GM21367 (cell line): Measurements from ENCODE around the gene PTPRK.

Experiments
- ATAC-seq: cut with Tn5 transposase; IDR thresholded peaks from one replicate; pipeline ENCODE4 v1.9.1; 2021; ENCODE audit not compliant: unreplicated experiment

PTPRK gene

DNA sequence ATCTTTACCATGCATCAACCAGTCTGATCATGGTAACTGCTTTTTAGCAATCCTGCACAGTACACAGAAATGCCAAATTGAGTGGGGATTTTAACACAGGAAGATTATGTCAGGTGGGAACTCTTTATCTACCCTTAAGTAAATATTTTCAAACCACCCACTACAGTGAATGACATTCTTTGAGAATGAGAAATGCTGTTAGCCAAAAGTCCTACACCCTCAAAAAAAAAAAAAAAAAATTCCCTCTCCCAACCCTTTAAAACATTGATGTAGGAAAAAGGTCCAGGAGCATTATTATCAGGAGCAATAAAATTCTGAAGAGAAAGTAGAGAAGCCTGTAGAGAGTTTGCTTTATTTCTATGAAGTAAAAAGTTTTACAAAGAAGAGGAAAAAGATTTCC, 312.3 kb downstream of the PTPRK start:
- no peak for ATAC-seq

DNA sequence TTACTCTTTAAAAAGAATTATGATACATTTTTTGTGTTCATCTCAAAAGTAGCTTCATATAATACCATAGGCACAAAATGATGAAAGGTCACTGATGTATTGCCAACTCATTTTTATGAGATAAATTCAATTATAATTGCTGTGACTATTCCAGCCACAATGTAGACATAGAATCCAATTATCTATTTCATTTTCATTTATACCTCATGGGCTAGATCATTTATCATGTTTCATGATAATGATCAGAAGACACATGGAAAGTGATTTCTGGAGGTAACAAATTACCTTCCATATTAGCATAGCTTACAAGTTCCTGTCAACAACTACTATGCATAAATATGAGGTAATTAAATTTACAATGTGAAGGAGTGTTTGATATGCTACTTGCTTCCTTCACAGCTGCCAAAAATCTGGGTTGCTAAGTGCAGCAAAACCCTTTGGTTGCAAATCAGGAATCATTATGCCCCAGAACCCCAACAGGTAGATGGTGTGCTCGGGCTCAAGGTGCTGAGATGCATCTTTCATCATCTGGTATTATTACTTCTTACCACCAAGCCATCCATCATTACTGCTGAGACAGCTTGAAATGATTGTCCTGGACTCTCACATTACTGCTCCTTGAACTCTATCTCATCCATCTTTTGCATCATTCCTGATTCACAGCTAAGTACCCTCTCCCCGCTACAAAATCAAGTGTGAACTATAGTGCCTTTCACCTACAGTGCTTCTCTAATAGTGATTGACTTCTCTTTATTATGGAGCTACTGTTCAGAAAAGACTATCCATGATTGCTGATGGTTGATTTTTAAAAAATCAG, 313.6 kb downstream of the PTPRK start:
- no peak for ATAC-seq

- ATAC-seq: no peak
These were observed 315.8 kb downstream of the PTPRK start for GRCh38 chr6:128204616-128205015.

GRCh38 chr6:128202169-128202765, 318.1 kb downstream of the PTPRK start:
- no peak for ATAC-seq

DNA sequence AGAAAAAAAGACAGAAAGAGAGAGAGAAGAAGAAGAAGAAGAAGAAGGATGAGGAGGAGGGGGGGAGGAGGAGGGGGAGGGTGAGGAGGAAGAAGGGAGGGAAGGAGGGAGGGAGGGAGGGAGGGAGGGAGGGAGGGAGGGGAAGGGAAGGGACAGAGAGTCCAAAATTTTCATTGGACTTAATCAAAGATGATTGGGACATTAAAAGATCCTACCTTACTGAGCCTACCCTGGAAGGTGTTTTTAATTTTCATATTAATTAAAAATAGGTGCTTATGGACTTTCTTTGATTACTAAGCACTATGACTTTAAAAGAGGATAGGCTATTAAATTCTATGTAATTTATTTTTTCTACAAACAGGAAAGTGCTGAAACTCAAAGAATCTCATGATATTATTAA, 319.6 kb downstream of the PTPRK start:
- ATAC-seq: no peak

GRCh38 chr6:128199461-128199860, 320.9 kb downstream of the PTPRK start:
- no peak for ATAC-seq

- no peak for ATAC-seq
These were observed 327.4 kb downstream of the PTPRK start for GRCh38 chr6:128192972-128193371.

DNA sequence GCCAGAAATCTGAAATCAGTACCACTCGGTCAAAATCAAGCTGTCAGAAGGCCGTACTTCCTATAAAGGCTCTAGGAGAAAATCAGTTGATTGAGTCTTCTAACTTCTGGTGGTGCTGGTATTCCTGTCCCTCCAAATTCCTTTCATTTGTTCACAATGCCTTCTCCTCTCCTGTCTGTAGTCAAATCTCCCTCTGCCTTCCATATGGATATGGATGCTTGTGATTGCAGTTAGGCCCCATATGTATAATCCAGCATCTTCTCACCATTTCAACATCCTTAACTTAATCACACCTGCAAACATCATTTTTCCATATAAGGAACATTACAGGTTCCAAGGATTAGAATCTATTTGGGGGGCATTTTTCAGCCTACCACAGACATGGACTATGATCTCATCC, 331.7 kb downstream of the PTPRK start:
- no peak for ATAC-seq

DNA sequence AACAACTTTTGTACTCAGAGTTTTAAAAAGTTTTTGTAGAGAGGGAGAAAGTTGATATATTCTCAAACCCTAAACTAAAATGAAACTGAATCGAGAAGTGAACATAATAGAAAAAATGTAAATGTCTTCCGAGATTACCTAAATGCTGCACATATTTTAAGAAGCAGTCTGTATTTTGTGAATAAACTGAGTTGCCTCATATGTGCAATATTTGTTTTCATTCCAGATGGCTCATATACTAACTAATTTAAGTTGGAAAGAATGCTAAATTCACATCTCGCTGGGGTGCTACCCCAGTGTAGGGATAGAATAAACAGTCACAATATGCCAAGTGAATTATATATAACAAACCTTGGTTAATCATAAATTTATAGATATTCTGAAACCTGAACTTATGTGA, 333.7 kb downstream of the PTPRK start:
- ATAC-seq: no peak

DNA sequence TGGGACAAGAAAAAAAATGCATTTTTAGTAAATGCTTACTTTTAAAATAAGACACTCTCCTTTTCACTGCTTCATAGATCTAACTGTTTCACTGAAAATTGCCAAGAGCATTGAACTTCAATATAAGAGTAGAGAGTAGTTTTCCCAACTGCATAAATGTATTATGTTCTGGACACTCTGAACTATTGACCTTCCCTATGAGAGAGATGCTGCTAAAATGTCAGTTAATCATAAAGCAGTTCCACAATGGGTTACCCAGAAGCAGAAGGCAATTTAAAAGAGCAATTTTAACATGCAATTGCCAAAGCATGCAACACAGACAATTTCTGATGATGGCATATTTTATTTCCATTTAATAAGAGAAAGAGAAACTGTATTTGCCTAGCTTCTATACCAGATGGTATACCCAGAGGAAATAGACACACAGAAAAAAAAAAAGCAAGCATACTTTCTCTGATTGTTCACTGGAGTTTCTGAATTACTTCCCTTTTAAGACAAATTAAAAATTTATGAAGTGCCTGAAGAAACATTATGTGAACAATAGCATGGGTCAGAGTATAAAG, 340.4 kb downstream of the PTPRK start:
- no peak for ATAC-seq

- ATAC-seq: no peak
These were observed 345.7 kb downstream of the PTPRK start for GRCh38 chr6:128174724-128175123.

DNA sequence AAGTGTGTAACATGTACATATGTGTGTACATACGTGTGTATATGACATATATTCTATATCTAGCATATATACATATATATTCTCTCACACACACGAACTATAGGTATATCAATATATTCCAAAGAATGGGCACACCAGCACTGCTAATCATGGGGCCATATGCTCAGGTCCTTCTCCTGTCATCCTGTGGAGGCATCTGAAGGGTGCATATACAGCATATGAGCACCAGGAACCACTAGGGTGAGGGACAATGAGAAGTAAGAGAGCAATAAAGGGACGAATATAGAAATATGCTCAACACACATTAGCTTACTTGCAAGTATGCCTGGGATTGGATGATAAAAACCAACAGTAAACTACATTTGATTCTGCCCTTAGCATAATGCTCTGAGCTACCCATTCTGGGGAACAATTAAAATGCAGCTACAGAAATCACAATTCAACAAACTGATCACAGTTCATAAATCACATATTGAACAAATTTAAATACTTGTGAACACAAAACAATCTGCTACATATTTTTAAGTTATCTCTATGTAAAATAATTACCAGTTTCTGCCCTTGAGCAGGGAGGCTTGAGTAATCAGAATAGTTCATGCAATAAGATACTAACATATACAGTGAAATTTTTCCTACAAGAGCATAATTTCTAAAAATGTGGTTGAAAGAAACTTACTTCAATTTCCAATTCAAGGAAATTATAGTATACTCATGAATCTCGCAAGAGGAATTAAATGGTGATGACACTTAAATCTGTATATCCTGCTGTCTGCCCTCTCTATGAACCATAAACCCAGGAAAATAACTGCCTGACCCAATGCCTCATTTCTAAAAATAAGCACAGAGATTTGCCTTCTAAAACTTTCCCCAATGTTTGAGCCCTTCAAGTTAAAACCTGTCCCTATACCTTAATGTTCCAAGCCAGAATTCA, 347.4 kb downstream of the PTPRK start:
- no peak for ATAC-seq

- ATAC-seq: no peak
These were observed 348.3 kb downstream of the PTPRK start for GRCh38 chr6:128172081-128172480.

- no peak for ATAC-seq
These were observed 349.2 kb downstream of the PTPRK start for GRCh38 chr6:128171182-128171581.

- ATAC-seq: no peak
These were observed 352.2 kb downstream of the PTPRK start for GRCh38 chr6:128168244-128168643.

DNA sequence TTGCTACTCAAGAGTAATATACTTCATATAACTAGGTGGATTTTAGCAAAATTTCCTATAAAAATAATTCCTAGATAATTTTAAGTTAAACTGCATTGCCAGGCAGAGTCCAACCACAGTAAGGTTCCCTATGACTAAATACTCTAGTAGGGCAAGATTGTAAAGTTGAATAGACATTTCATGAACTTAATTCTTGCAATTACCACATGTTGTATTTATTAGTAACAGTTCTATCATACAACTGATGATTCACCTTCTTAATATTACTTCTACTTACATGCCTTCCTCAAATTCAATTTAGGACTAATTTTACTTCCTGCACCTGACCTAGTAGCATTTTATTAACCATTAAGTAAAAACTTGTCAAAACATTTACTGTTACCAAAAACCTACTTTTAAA, 352.8 kb downstream of the PTPRK start:
- ATAC-seq: no peak

- no peak for ATAC-seq
These were observed 356.1 kb downstream of the PTPRK start for GRCh38 chr6:128164254-128164653.

DNA sequence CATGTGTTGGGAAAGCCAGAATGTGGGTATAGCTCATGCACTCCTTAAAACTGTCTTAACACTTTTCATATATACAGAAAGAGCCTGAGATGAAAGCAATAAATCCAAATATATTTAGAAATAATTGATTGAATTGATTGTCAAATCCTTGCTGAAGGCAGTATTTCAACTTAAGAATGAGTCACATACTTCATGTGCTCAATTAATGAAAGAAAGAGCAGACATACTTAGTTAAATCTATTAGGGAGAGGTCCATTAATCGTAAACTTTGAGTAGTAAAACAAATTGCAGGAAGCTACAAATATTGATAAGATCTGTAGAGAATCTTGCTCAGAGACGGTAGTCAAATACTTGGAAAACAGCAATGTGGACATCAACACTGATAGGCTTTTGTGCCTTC, 358.0 kb downstream of the PTPRK start:
- ATAC-seq: no peak

- no peak for ATAC-seq
These were observed 358.6 kb downstream of the PTPRK start for GRCh38 chr6:128161839-128162238.

GRCh38 chr6:128161263-128161662, 359.1 kb downstream of the PTPRK start:
- ATAC-seq: no peak

GRCh38 chr6:128158496-128158895, 361.9 kb downstream of the PTPRK start:
- no peak for ATAC-seq
